Uterus (tissue), 2 donors: Measurements from ENCODE around the gene CBFB.
A peak's percentile ranks its signal among the peaks of the same experiment; 100 is the strongest.

Source experiments
- POLR2A ChIP-seq, 2 donors: fragments of 450-650 bp; IDR thresholded peaks; one replicate each; pipeline ENCODE4 v1.6.1; 2016; ENCODE audit warnings: antibody characterized with exemption in 2 of 2, mild to moderate bottlenecking in 1 of 2, moderate library complexity in 1 of 2
- TF ChIP-seq, protein P1 (sequence below), 4 experiments: fragments of 200-600 bp in 2 of 4; fragments of 450-650 bp in 2 of 4; sonication (generic) in 2 of 4; IDR thresholded peaks; one replicate each; pipeline ENCODE4 v1.5.1; 2016 to 2019; ENCODE audit warnings: antibody characterized with exemption in 4 of 4, mild to moderate bottlenecking in 2 of 4, moderate library complexity in 1 of 4

DNA sequence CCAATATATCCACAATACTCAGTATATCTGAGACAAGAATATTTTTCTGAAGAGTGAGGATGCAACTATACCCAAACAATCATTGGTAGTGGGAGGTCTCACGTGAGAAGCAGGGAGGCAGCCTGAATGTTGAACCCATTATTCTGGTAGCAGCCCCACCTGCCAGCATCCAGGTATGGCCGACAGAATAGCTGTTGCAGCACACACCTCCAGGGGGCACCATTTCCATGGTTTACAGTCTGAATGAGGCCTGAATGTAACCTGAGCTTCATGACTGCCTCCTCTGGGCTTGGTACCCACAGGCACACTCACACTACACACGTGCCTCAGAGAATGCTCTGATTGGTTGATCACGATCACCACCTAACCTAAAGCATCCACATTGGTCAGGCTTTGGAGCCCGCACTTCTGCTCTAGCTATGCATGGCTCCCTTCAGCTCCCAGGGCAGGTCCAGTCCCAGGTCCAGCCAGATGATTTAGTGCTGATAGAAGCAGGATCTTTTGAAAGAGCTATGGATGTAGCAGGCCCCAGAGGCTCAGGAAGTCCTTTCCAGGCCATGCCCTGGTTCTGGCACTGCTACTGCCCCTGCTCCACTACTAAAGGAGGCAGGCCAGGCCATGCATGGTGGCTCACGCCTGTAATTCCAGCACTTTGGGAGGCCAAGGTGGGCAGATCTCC, 11.0 kb upstream of the CBFB start:
- TF ChIP-seq, protein P1, sequence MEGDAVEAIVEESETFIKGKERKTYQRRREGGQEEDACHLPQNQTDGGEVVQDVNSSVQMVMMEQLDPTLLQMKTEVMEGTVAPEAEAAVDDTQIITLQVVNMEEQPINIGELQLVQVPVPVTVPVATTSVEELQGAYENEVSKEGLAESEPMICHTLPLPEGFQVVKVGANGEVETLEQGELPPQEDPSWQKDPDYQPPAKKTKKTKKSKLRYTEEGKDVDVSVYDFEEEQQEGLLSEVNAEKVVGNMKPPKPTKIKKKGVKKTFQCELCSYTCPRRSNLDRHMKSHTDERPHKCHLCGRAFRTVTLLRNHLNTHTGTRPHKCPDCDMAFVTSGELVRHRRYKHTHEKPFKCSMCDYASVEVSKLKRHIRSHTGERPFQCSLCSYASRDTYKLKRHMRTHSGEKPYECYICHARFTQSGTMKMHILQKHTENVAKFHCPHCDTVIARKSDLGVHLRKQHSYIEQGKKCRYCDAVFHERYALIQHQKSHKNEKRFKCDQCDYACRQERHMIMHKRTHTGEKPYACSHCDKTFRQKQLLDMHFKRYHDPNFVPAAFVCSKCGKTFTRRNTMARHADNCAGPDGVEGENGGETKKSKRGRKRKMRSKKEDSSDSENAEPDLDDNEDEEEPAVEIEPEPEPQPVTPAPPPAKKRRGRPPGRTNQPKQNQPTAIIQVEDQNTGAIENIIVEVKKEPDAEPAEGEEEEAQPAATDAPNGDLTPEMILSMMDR (IDR thresholded peaks at IDR 0.05), result peak; percentile 35 to 59 (median 44)
- no peak for TF ChIP-seq POLR2A (IDR thresholded peaks at IDR 0.05)
